Breast epithelium (tissue), 4 donors: ENCODE results near the gene FOXRED1. TPM values are rescaled to one million over a fixed set of nuclear protein-coding genes. Genes with fewer than 3 reads are reported as not detected.
A peak's percentile ranks its signal among the peaks of the same experiment; 100 is the strongest.

Experiments
- DNase-seq, 2 donors: peaks; one replicate each; pipeline ENCODE4 v3.0.0-alpha.2; 2019; ENCODE audit warnings: low spot score in 2 of 2
- H3K27ac ChIP-seq, 2 donors: fragments of 200-600 bp; sonication (generic) in 1 of 2; one replicate each; pipeline ENCODE4 v1.5.1; 2016 to 2019; ENCODE audit warnings: mild to moderate bottlenecking in 1 of 2
- H3K27me3 ChIP-seq, 2 donors: fragments of 200-600 bp; sonication (generic) in 1 of 2; one replicate each; pipeline versions ENCODE4 v1.5.1 to v1.6.0; 2017 to 2019; ENCODE audit warnings: control low read depth in 1 of 2, mild to moderate bottlenecking in 1 of 2
- H3K36me3 ChIP-seq: fragments of 200-600 bp; one replicate; pipeline ENCODE4 v1.5.1; 2019
- H3K4me1 ChIP-seq, 2 donors: fragments of 200-600 bp; sonication (generic); one replicate each; pipeline ENCODE4 v1.5.1; 2016 to 2019; ENCODE audit warnings: control low read depth in 1 of 2
- H3K4me3 ChIP-seq, 3 donors: fragments of 200-600 bp; sonication (generic); 1 replicate in 2 of 3; 2 replicates in 1 of 3; pipeline ENCODE4 v1.5.1; 2016 to 2019; ENCODE audit warnings: mild to moderate bottlenecking in 3 of 3, moderate library complexity in 2 of 3
- H3K9me3 ChIP-seq, 2 donors: fragments of 200-600 bp; sonication (generic) in 1 of 2; one replicate each; pipeline ENCODE4 v1.5.1; 2016 to 2019; ENCODE audit warnings: control low read depth in 1 of 2
- CTCF ChIP-seq, 3 donors: fragments of 450-650 bp; IDR thresholded peaks; one replicate each; pipeline ENCODE4 v1.5.1; 2016 to 2017; ENCODE audit warnings: antibody characterized with exemption in 3 of 3, mild to moderate bottlenecking in 3 of 3, moderate library complexity in 3 of 3
- POLR2A ChIP-seq: fragments of 450-650 bp; IDR thresholded peaks from one replicate; pipeline ENCODE4 v1.6.1; 2016; ENCODE audit warnings: antibody characterized with exemption, mild to moderate bottlenecking, moderate library complexity
- POLR2AphosphoS5 ChIP-seq, 3 donors: sonication (generic); formaldehyde crosslinking; IDR thresholded peaks; one replicate each; pipeline ENCODE4 v1.6.1; 2017; ENCODE audit warnings: antibody characterized with exemption in 3 of 3
- intact Hi-C: fragments of 100-400 bp; cut with DNase I; formaldehyde crosslinking; loops from one replicate; pipeline ENCODE4 v1.15.1; 2023; ENCODE audit warnings: low total_unique reads
- total RNA-seq, 3 donors: library from RNA; depleted of rRNA; stranded (reverse); fragments of >200 nt; gene quantifications; one replicate each; pipeline ENCODE4 v1.1.0, GENCODE V29; 2016

Gene FOXRED1
- total RNA-seq = 10 to 100 TPM; 13.1 to 23.3 (median 16.6) TPM

- peak; percentile 100 for DNase-seq
- no peak for TF ChIP-seq CTCF (IDR thresholded peaks at IDR 0.05)
- peak; percentile 92 to 95 (median 95) for TF ChIP-seq POLR2AphosphoS5 (IDR thresholded peaks at IDR 0.05)
- peak; percentile 76 for TF ChIP-seq POLR2A
- Histone ChIP-seq H3K27ac (peak within 1 kb of the TSS; percentile 92), H3K27me3 (no peaks in the 10 kb centered on the region), H3K4me3 (peak within 1 kb of the TSS; percentile 86 to 89 (median 89)), H3K4me1 (no peaks in the 10 kb centered on the region), H3K9me3 (no peaks in the 10 kb centered on the region), H3K36me3 (peaks cover 7% of the 10 kb centered on the region)
- intact Hi-C loops = loop anchor here (1.0 kb wide), 1 partner anchor 40 kb away; no protein-coding TSS in a partner anchor
These were observed at the start of gene FOXRED1, which contains the start of gene SRPRA for GRCh38 chr11:126268708-126269579. TSS of gene FOXRED1 (plus strand) at chr11:126269154. CDS start at chr11:126269207, 53 bp downstream. TSS of gene SRPRA (minus strand) at chr11:126268895. CDS start at chr11:126268804, 91 bp downstream.

- H3K36me3 ChIP-seq = no peaks in the 10 kb centered on the region
- no peaks in the 10 kb centered on the region for H3K27me3 ChIP-seq
- no peak overlapping the region for H3K27ac ChIP-seq
- no peak for DNase-seq
- H3K4me3 ChIP-seq = no peak overlapping the region
- TF ChIP-seq POLR2A (no peak), POLR2AphosphoS5 (IDR thresholded peaks at IDR 0.05) (no peak)
- intact Hi-C loops = no loop called here
- no peaks in the 10 kb centered on the region for H3K4me1 ChIP-seq
- H3K9me3 ChIP-seq = no peaks in the 10 kb centered on the region
These were observed 49.4 kb upstream of the FOXRED1 start for GRCh38 chr11:126219547-126219946.

- DNase-seq = no peak
- no peak overlapping the region for H3K4me3 ChIP-seq
- H3K9me3 ChIP-seq = no peaks in the 10 kb centered on the region
- H3K27ac ChIP-seq = no peak overlapping the region
- intact Hi-C loops = no loop called here
- no peaks in the 10 kb centered on the region for H3K4me1 ChIP-seq
- H3K36me3 ChIP-seq = no peaks in the 10 kb centered on the region
- TF ChIP-seq POLR2AphosphoS5 (IDR thresholded peaks at IDR 0.05) (no peak), POLR2A (no peak), CTCF (IDR thresholded peaks at IDR 0.05) (no peak)
- no peaks in the 10 kb centered on the region for H3K27me3 ChIP-seq
These were observed 44.2 kb upstream of the FOXRED1 start for GRCh38 chr11:126224647-126225294.

GRCh38 chr11:126225295-126225665 is 43.7 kb upstream of the FOXRED1 start:
- TF ChIP-seq POLR2AphosphoS5 (IDR thresholded peaks at IDR 0.05) (no peak), POLR2A (no peak), CTCF (IDR thresholded peaks at IDR 0.05) (no peak)
- Histone ChIP-seq H3K36me3 (no peaks in the 10 kb centered on the region), H3K27me3 (no peaks in the 10 kb centered on the region), H3K9me3 (no peaks in the 10 kb centered on the region), H3K4me1 (no peaks in the 10 kb centered on the region), H3K27ac (no peak overlapping the region), H3K4me3 (no peak overlapping the region)
- intact Hi-C loops = no loop called here
- DNase-seq = no peak

- intact Hi-C loops = no loop called here
- TF ChIP-seq CTCF (IDR thresholded peaks at IDR 0.05) (no peak), POLR2A (no peak), POLR2AphosphoS5 (IDR thresholded peaks at IDR 0.05) (no peak)
- Histone ChIP-seq H3K27me3 (no peaks in the 10 kb centered on the region), H3K9me3 (no peaks in the 10 kb centered on the region), H3K27ac (no peak overlapping the region), H3K4me3 (no peak overlapping the region), H3K36me3 (no peaks in the 10 kb centered on the region), H3K4me1 (no peaks in the 10 kb centered on the region)
- no peak for DNase-seq
These were observed 42.4 kb upstream of the FOXRED1 start for GRCh38 chr11:126226334-126227084.
